Measurements from ENCODE around the gene PSD4.

The PSD4 gene

GRCh38 chr2:113184531-113185230, 10.9 kb downstream of the PSD4 start:
- DNase-seq (ENCODE audit: low read depth), result no peak

GRCh38 chr2:113185664-113186432, 12.1 kb downstream of the PSD4 start:
- DNase-seq (ENCODE audit: low read depth), result no peak

GRCh38 chr2:113186433-113186796, 12.6 kb downstream of the PSD4 start:
- no peak for DNase-seq (ENCODE audit: low read depth)

GRCh38 chr2:113187771-113188170, 14.0 kb downstream of the PSD4 start:
- no peak for DNase-seq (ENCODE audit: low read depth)

GRCh38 chr2:113190871-113191270, 17.1 kb downstream of the PSD4 start:
- DNase-seq (ENCODE audit: low read depth), result no peak

- DNase-seq (ENCODE audit: low read depth), result no peak
Measured at GRCh38 chr2:113192459-113193100, 18.8 kb downstream of the PSD4 start.

- DNase-seq (ENCODE audit: low read depth), result no peak
Measured at GRCh38 chr2:113195923-113196501, 22.2 kb downstream of the PSD4 start.

GRCh38 chr2:113196839-113197238, 23.1 kb downstream of the PSD4 start:
- no peak for DNase-seq (ENCODE audit: low read depth)

GRCh38 chr2:113197347-113198047, 23.7 kb downstream of the PSD4 start:
- DNase-seq (ENCODE audit: low read depth), result no peak

GRCh38 chr2:113198048-113198789, 24.4 kb downstream of the PSD4 start:
- DNase-seq (ENCODE audit: low read depth), result no peak

GRCh38 chr2:113198790-113199612, 25.2 kb downstream of the PSD4 start:
- peak; percentile 78 for DNase-seq (ENCODE audit: low read depth)

GRCh38 chr2:113200236-113200635, 26.5 kb downstream of the PSD4 start:
- no peak for DNase-seq (ENCODE audit: low read depth)

GRCh38 chr2:113200736-113201490, 27.1 kb downstream of the PSD4 start:
- no peak for DNase-seq (ENCODE audit: low read depth)

- no peak for DNase-seq (ENCODE audit: low read depth)
Measured at GRCh38 chr2:113201496-113202304, 27.9 kb downstream of the PSD4 start.

- no peak for DNase-seq (ENCODE audit: low read depth)
Measured at GRCh38 chr2:113202305-113203216, 28.8 kb downstream of the PSD4 start.

GRCh38 chr2:113203217-113203530, 29.4 kb downstream of the PSD4 start:
- DNase-seq (ENCODE audit: low read depth), result no peak

GRCh38 chr2:113203901-113204519, 30.2 kb downstream of the PSD4 start:
- peak; percentile 70 for DNase-seq (ENCODE audit: low read depth)

GRCh38 chr2:113206251-113206650, 32.5 kb downstream of the PSD4 start:
- no peak for DNase-seq (ENCODE audit: low read depth)

Data from activated T-cell treated with anti-CD3 and anti-CD28 coated beads for 24 hours (primary cell).